B cell (primary cell): ENCODE data around the gene OLFM2. TPM values are rescaled to one million over a fixed set of nuclear protein-coding genes. Genes with fewer than 3 reads are reported as not detected.

Experiments
- ATAC-seq: fragments of 200-7000 bp; cut with Tn5 transposase; one replicate; pipeline ENCODE4 v1.10.0; 2021; ENCODE audit warnings: low read depth, mild to moderate bottlenecking, moderate number of reproducible peaks, moderate library complexity
- CTCF ChIA-PET: fragments of 350-600 bp; sonication (Branson Sonifier 250); formaldehyde crosslinking; loops from one replicate; lab custom pipeline; 2021; ENCODE audit warnings: antibody characterized with exemption, inconsistent platforms; lab: Charles Lee
- POLR2A ChIA-PET: fragments of 350-600 bp; sonication (Branson Sonifier 250); formaldehyde crosslinking; loops from one replicate; lab custom pipeline; 2021; ENCODE audit warnings: antibody characterized with exemption; lab: Charles Lee
- DNase-seq: peaks from one replicate; pipeline ENCODE4 v3.0.0; 2013
- H2AFZ ChIP-seq: 2 replicates; pipeline ENCODE4 v1.6.1; 2012; ENCODE audit warnings: mild to moderate bottlenecking, low read depth, low read length; ENCODE audit not compliant: insufficient read depth, poor library complexity, severe bottlenecking
- H3K27ac ChIP-seq, 2 donors: 1 replicate in 1 of 2; 2 replicates in 1 of 2; pipeline ENCODE4 v1.5.1; 2012 to 2013; ENCODE audit warnings: low read length in 2 of 2, mild to moderate bottlenecking in 2 of 2, moderate library complexity in 1 of 2
- H3K27me3 ChIP-seq, 4 experiments: fragments of 200-600 bp in 1 of 4; sonication (generic) in 1 of 4; replicated peaks in 1 of 4; 1 replicate in 2 of 4; 2 replicates in 2 of 4; pipeline versions ENCODE4 v1.6.1 to v1.7.0; 2013 to 2016; ENCODE audit warnings: low read length in 3 of 4, mild to moderate bottlenecking in 2 of 4, mixed read lengths in 1 of 4, moderate library complexity in 1 of 4; ENCODE audit not compliant: insufficient read depth in 4 of 4, control insufficient read depth in 3 of 4; ENCODE audit errors: control extremely low read depth in 1 of 4
- H3K36me3 ChIP-seq, 2 experiments: replicated peaks in 1 of 2; 1 replicate in 1 of 2; 2 replicates in 1 of 2; pipeline versions ENCODE4 v1.6.1 to v1.7.1; 2013; ENCODE audit warnings: low read length in 1 of 2; ENCODE audit not compliant: insufficient read depth in 2 of 2, control insufficient read depth in 1 of 2; ENCODE audit errors: control extremely low read depth in 1 of 2, extremely low read depth in 1 of 2
- H3K4me1 ChIP-seq, 2 donors: fragments of 200-600 bp in 1 of 2; sonication (generic) in 1 of 2; 1 replicate in 1 of 2; 2 replicates in 1 of 2; pipeline versions ENCODE4 v1.5.1 to v1.6.1; 2013 to 2017; ENCODE audit warnings: low read length in 2 of 2; ENCODE audit not compliant: control insufficient read depth in 2 of 2, insufficient read depth in 2 of 2
- H3K4me2 ChIP-seq: replicated peaks from 2 replicates; pipeline ENCODE3; 2012; ENCODE audit warnings: mild to moderate bottlenecking, low read depth, low read length; ENCODE audit not compliant: poor library complexity, severe bottlenecking
- H3K4me3 ChIP-seq, 5 experiments: fragments of 200-600 bp in 1 of 5; sonication (generic) in 1 of 5; 1 replicate in 3 of 5; 2 replicates in 2 of 5; pipeline versions ENCODE4 v1.5.1 to v1.7.0; 2011 to 2016; ENCODE audit warnings: low read length in 4 of 5, mild to moderate bottlenecking in 4 of 5, low read depth in 2 of 5, control low read depth in 1 of 5, moderate library complexity in 1 of 5; ENCODE audit not compliant: insufficient read depth in 1 of 5; ENCODE audit errors: control extremely low read depth in 1 of 5, extremely low read depth in 1 of 5
- H3K79me2 ChIP-seq: fragments of 200-600 bp; sonication (generic); one replicate; pipeline ENCODE4 v1.6.0; 2016; ENCODE audit warnings: low read length; ENCODE audit not compliant: control insufficient read depth, insufficient read depth
- H3K9ac ChIP-seq: fragments of 200-600 bp; sonication (generic); 2 replicates; pipeline ENCODE4 v1.6.1; 2017; ENCODE audit warnings: mild to moderate bottlenecking, low read length, moderate library complexity
- H3K9me3 ChIP-seq, 3 donors: one replicate each; pipeline versions ENCODE4 v1.6.1 to v1.7.1; 2013; ENCODE audit warnings: low read length in 2 of 3; ENCODE audit not compliant: control insufficient read depth in 2 of 3, insufficient read depth in 1 of 3; ENCODE audit errors: control extremely low read depth in 1 of 3
- H4K20me1 ChIP-seq: 2 replicates; pipeline ENCODE4 v1.6.0; 2012; ENCODE audit warnings: mild to moderate bottlenecking, low read length; ENCODE audit not compliant: insufficient read depth, control insufficient read depth, poor library complexity, severe bottlenecking
- H3K27ac Mint-ChIP-seq: one replicate; pipeline ENCODE4 v1.8.0; 2021; ENCODE audit warnings: mixed read lengths
- H3K27me3 Mint-ChIP-seq: one replicate; pipeline ENCODE4 v1.8.0; 2021; ENCODE audit warnings: mixed read lengths
- H3K4me1 Mint-ChIP-seq: one replicate; pipeline ENCODE4 v1.8.0; 2021; ENCODE audit warnings: mixed read lengths
- H3K4me3 Mint-ChIP-seq: one replicate; pipeline ENCODE4 v1.8.0; 2021; ENCODE audit warnings: mixed read lengths
- H3K9me3 Mint-ChIP-seq: one replicate; pipeline ENCODE4 v1.8.0; 2022; ENCODE audit warnings: mixed read lengths; ENCODE audit not compliant: insufficient read depth
- CTCF ChIP-seq: fragments of 200-600 bp; IDR thresholded peaks from one replicate; pipeline ENCODE4 v1.8.0; 2022; ENCODE audit warnings: antibody characterized with exemption, mild to moderate bottlenecking
- EZH2 ChIP-seq: IDR thresholded peaks from 2 replicates; pipeline ENCODE4 v1.6.1; 2012; ENCODE audit warnings: borderline replicate concordance, low read depth, mild to moderate bottlenecking, moderate library complexity, low read length; ENCODE audit not compliant: insufficient read depth, poor library complexity, severe bottlenecking
- WGBS: methylation state at CpG from one replicate; pipeline ENCODE4 v1.1.5; 2013; ENCODE audit warnings: missing lambda C conversion rate; ENCODE audit not compliant: insufficient coverage; 5-methylcytosine and 5-hydroxymethylcytosine counted together
- intact Hi-C: fragments of 100-400 bp; cut with micrococcal nuclease; formaldehyde crosslinking; loops from one replicate; pipeline ENCODE4 v1.10.0; 2022
- polyA plus RNA-seq: library from polyadenylated mRNA; depleted of rRNA; stranded (reverse); fragments of >200 nt; gene quantifications from 2 replicates; pipeline ENCODE4 v1.2.3, GENCODE V29; 2012
- total RNA-seq, 2 donors: library from RNA; stranded (reverse); fragments of 120-200 nt in 1 of 2; gene quantifications; 1 replicate in 1 of 2; 2 replicates in 1 of 2; pipeline versions ENCODE4 v1.2.3 to v1.2.4, GENCODE V29; 2013 to 2022

Gene OLFM2
- total and polyA plus RNA-seq, 2 donors (not counting 1 experiment from before 2014, with no cell fraction given): 0.15 TPM; not detected in 1

- TF ChIP-seq CTCF (no peak), EZH2 (no peak)
- CTCF ChIA-PET: no interaction called here
- Histone ChIP-seq H3K4me3 (no peak overlapping the region), H3K9ac (no peak overlapping the region), H3K27ac (no peak overlapping the region), H3K4me1 (no peaks in the 10 kb centered on the region), H3K79me2 (no peaks in the 10 kb centered on the region), H2AFZ (no peak overlapping the region), H3K4me2 (no peak overlapping the region), H4K20me1 (no peaks in the 10 kb centered on the region), H3K9me3 (no peaks in the 10 kb centered on the region), H3K36me3 (no peaks in the 10 kb centered on the region), H3K27me3 (peaks cover 0 to 29% (median 10%) of the 10 kb centered on the region in 4 experiments)
- no peak overlapping the region for H3K4me3 Mint-ChIP-seq
- no peaks in the 10 kb centered on the region for H3K4me1 Mint-ChIP-seq
- H3K9me3 Mint-ChIP-seq: peaks cover 3% of the 10 kb centered on the region
- 74% methylated on average over 16 of the region's 16 CpGs for WGBS
- ATAC-seq (no peak), DNase-seq (no peak)
- H3K27me3 Mint-ChIP-seq: peaks cover 36% of the 10 kb centered on the region
- H3K27ac Mint-ChIP-seq: no peak overlapping the region
- POLR2A ChIA-PET: no interaction called here
- intact Hi-C loops: no loop called here
Measured at GRCh38 chr19:9906475-9907087, 29.7 kb downstream of the OLFM2 start.

- POLR2A ChIA-PET: no interaction called here
Measured at GRCh38 chr19:9903336-9903735, 33.0 kb downstream of the OLFM2 start.

More at GRCh38 chr19:9903336-9903735, 33.0 kb downstream of the OLFM2 start:
- Histone ChIP-seq H2AFZ (no peak overlapping the region), H3K4me1 (no peaks in the 10 kb centered on the region), H3K27me3 (peaks cover 0 to 18% (median 4%) of the 10 kb centered on the region in 4 experiments), H4K20me1 (no peaks in the 10 kb centered on the region), H3K36me3 (no peaks in the 10 kb centered on the region), H3K27ac (no peak overlapping the region), H3K9ac (no peak overlapping the region), H3K4me3 (no peak overlapping the region), H3K9me3 (peaks cover 0 to 5% (median 0%) of the 10 kb centered on the region in 3 donors), H3K4me2 (no peak overlapping the region), H3K79me2 (no peaks in the 10 kb centered on the region)
- Mint-ChIP-seq H3K27me3 (peaks cover 41% of the 10 kb centered on the region), H3K9me3 (peaks cover 3% of the 10 kb centered on the region), H3K4me3 (no peak overlapping the region), H3K27ac (no peak overlapping the region), H3K4me1 (no peaks in the 10 kb centered on the region)
- 100% methylated on average over 5 of the region's 5 CpGs for WGBS
- CTCF ChIA-PET: no interaction called here
- no peak for DNase-seq
- intact Hi-C loops: no loop called here
- no peak for ATAC-seq
- TF ChIP-seq EZH2 (no peak), CTCF (no peak)
